GM12878 (cell line): Measurements from ENCODE around the gene MAD1L1. TPM values are rescaled to one million over a fixed set of nuclear protein-coding genes. Genes with fewer than 3 reads are reported as not detected.

Experiments
- ATAC-seq: fragments of 200-7000 bp; cut with Tn5 transposase; 3 replicates; pipeline ENCODE4 v1.9.1; 2020; ENCODE audit warnings: mild to moderate bottlenecking, moderate library complexity
- BruUV-seq: library from RNA; stranded (reverse); fragments of 400-500 nt; replicated peaks from 2 replicates; lab custom pipeline; 2021; lab: Mats Ljungman, UMichigan
- CTCF ChIA-PET: fragments of 300-600 bp; sonication (Branson Sonifier 250); formaldehyde crosslinking; extraction: SDS; loops from one replicate; lab custom pipeline; 2021; ENCODE audit warnings: inconsistent platforms; lab: Yijun Ruan, JAX
- POLR2A ChIA-PET: fragments of 350-600 bp; formaldehyde crosslinking; extraction: SDS; loops from one replicate; lab custom pipeline; 2021; ENCODE audit warnings: inconsistent platforms; lab: Charles Lee
- RAD21 ChIA-PET: fragments of 300-600 bp; sonication (Branson Sonifier 250); formaldehyde crosslinking; loops from one replicate; lab custom pipeline; 2023; ENCODE audit warnings: antibody characterized with exemption; ENCODE audit not compliant: unreplicated experiment; lab: Charles Lee
- SMC1A ChIA-PET: fragments of 300-600 bp; sonication (Branson Sonifier 250); formaldehyde crosslinking; loops from one replicate; lab custom pipeline; 2023; ENCODE audit not compliant: unreplicated experiment, uncharacterized antibody; lab: Charles Lee
- DNase-seq: peaks from one replicate; pipeline ENCODE4 v3.0.0-alpha.2; 2011; ENCODE audit warnings: low read depth, low spot score
- FAIRE-seq: peaks from 3 replicates; lab custom pipeline; 2011; peaks lifted over from hg19 to GRCh38; lab: Jason Lieb, UNC
- H2AFZ ChIP-seq: 2 replicates; pipeline ENCODE4 v1.6.0; 2011; ENCODE audit warnings: low read depth, low read length, control low read depth; ENCODE audit not compliant: control insufficient read depth
- H3K27ac ChIP-seq: 2 replicates; pipeline ENCODE4 v1.5.1; 2011; ENCODE audit warnings: control low read depth; ENCODE audit not compliant: control insufficient read depth, insufficient read depth
- H3K27me3 ChIP-seq, 2 experiments: replicated peaks in 1 of 2; 2 replicates each; pipeline versions ENCODE4 v1.6.0 to v1.6.1; 2011; ENCODE audit warnings: low read length in 1 of 2; ENCODE audit not compliant: control insufficient read depth in 2 of 2, insufficient read depth in 2 of 2
- H3K36me3 ChIP-seq, 2 experiments: 2 replicates each; pipeline ENCODE4 v1.5.1; 2011; ENCODE audit warnings: low read length in 1 of 2; ENCODE audit not compliant: control insufficient read depth in 2 of 2, insufficient read depth in 2 of 2
- H3K4me1 ChIP-seq: 2 replicates; pipeline ENCODE4 v1.6.1; 2011; ENCODE audit warnings: mild to moderate bottlenecking, low read length, moderate library complexity, mixed read lengths; ENCODE audit not compliant: control insufficient read depth, insufficient read depth
- H3K4me2 ChIP-seq: 2 replicates; pipeline ENCODE4 v1.6.0; 2011; ENCODE audit warnings: control low read depth; ENCODE audit not compliant: control insufficient read depth, insufficient read depth
- H3K4me3 ChIP-seq: fragments of 200-600 bp; sonication (generic); 2 replicates; pipeline ENCODE4 v1.5.1; 2016
- H3K79me2 ChIP-seq: 2 replicates; pipeline ENCODE4 v1.6.0; 2011; ENCODE audit warnings: low read length; ENCODE audit not compliant: control insufficient read depth, insufficient read depth
- H3K9ac ChIP-seq: 2 replicates; pipeline ENCODE4 v1.8.0; 2011; ENCODE audit warnings: low read length, control low read depth, mixed read lengths; ENCODE audit not compliant: control insufficient read depth, insufficient read depth
- H3K9me3 ChIP-seq: replicated peaks from 3 replicates; pipeline ENCODE4 v1.5.1; 2011; ENCODE audit warnings: mild to moderate bottlenecking, low read length; ENCODE audit not compliant: control insufficient read depth, insufficient read depth
- H4K20me1 ChIP-seq: 2 replicates; pipeline ENCODE4 v1.6.0; 2011; ENCODE audit not compliant: control insufficient read depth, insufficient read depth
- CUX1 ChIP-seq: IDR thresholded peaks from 2 replicates; pipeline ENCODE4 v1.6.1; 2012; ENCODE audit warnings: improper control_type of control experiment, low read depth, low read length; ENCODE audit not compliant: insufficient replicate concordance
- IKZF1 ChIP-seq: fragments of 450-650 bp; conservative IDR thresholded peaks from 2 replicates; pipeline ENCODE4 v1.6.1; 2017; ENCODE audit warnings: antibody characterized with exemption, mild to moderate bottlenecking
- NFYB ChIP-seq: IDR thresholded peaks from 2 replicates; pipeline ENCODE4 v1.6.1; 2011; ENCODE audit warnings: low read depth, mild to moderate bottlenecking, low read length, improper control_type of control experiment, moderate library complexity; ENCODE audit not compliant: insufficient read depth
- PRDM15 ChIP-seq: fragments of 450-650 bp; formaldehyde crosslinking; IDR thresholded peaks from 2 replicates; pipeline ENCODE4 v1.4.0; 2020; ENCODE audit warnings: mild to moderate bottlenecking, moderate library complexity
- RUNX3 ChIP-seq: IDR thresholded peaks from 2 replicates; pipeline ENCODE4 v1.6.1; 2012; ENCODE audit warnings: low read length, inconsistent platforms
- SMC3 ChIP-seq: IDR thresholded peaks from 2 replicates; pipeline ENCODE4 v1.6.1; 2011; ENCODE audit warnings: low read length, improper control_type of control experiment, borderline replicate concordance
- ZBTB4 ChIP-seq: fragments of 450-650 bp; formaldehyde crosslinking; IDR thresholded peaks from 2 replicates; pipeline ENCODE4 v1.4.0; 2022; ENCODE audit warnings: mild to moderate bottlenecking, moderate library complexity
- WGBS: methylation state at CpG from one replicate; pipeline ENCODE4 v1.1.6; 2016; ENCODE audit warnings: low lambda C conversion rate; ENCODE audit not compliant: insufficient replicate concordance, insufficient coverage; ENCODE audit errors: missing lambda C conversion rate; 5-methylcytosine and 5-hydroxymethylcytosine counted together
- in situ Hi-C: fragments of 300-500 bp; cut with MboI; formaldehyde crosslinking; loops from 9 replicates; pipeline ENCODE4 v1.14.3; 2018; ENCODE audit warnings: mixed read lengths
- intact Hi-C: fragments of 100-400 bp; cut with micrococcal nuclease; formaldehyde crosslinking; loops from one replicate; pipeline ENCODE4 v1.14.2; 2022; ENCODE audit not compliant: unreplicated experiment
- polyA plus RNA-seq, 11 experiments: library from polyadenylated mRNA; depleted of rRNA in 4 of 11; unstranded in 6 of 11; stranded (reverse) in 5 of 11; fragments of >200 nt; fragmentation: Nextera tagmentation in 4 of 11; fragmentation: Illumina TruSeq in 1 of 11; extraction: Ambion mirVana in 4 of 11; extraction: Trizol in 1 of 11; gene quantifications; 1 replicate in 1 of 11; 2 replicates in 10 of 11; pipeline versions ENCODE4 v1.2.1 to v1.2.3, GENCODE V29; 2011 to 2016; ENCODE audit warnings: inconsistent platforms in 2 of 11, missing spikeins in 2 of 11, low read depth in 1 of 11
- total RNA-seq, 4 experiments: library from RNA; depleted of rRNA in 3 of 4; stranded (reverse); fragments of >200 nt in 3 of 4; fragmentation: Illumina TruSeq in 1 of 4; extraction: Trizol in 1 of 4; gene quantifications; 2 replicates each; pipeline versions ENCODE4 v1.2.1 to v1.2.3, GENCODE V29; 2013 to 2021

MAD1L1 gene
- total and polyA plus RNA-seq, 10 of the 15 experiments (the other 5 are each of a cell fraction or from before 2014, with no cell fraction given) = 2.2 to 76.8 (median 38.3) TPM

- H3K9ac ChIP-seq = no peak overlapping the region
- WGBS = 95% methylated on average over 37 of the region's 37 CpGs
- H3K9me3 ChIP-seq = no peaks in the 10 kb centered on the region; the same call in 2 of the 3 replicates
- CTCF ChIA-PET = interaction anchor here (1.0 kb wide), 1 partner anchor 14 kb away, joined by 4 read pairs; no protein-coding TSS in a partner anchor
- H3K4me3 ChIP-seq = no peak overlapping the region
- no peak for FAIRE-seq
- H3K79me2 ChIP-seq = no peaks in the 10 kb centered on the region
- no peak overlapping the region for H2AFZ ChIP-seq
- DNase-seq = no peak
- RAD21 ChIA-PET = interaction anchor here (1.1 to 5.7 kb wide), 3 partner anchors 12 to 69 kb away, joined by 3 to 57 read pairs (median 4); no protein-coding TSS in a partner anchor
- intact Hi-C loops (loop anchor here (1.0 to 5.0 kb wide), 2 partner anchors 12 to 66 kb away; no protein-coding TSS in a partner anchor), in situ Hi-C loops (no loop called here)
- H3K4me2 ChIP-seq = no peak overlapping the region
- H3K27me3 ChIP-seq = no peaks in the 10 kb centered on the region
- POLR2A ChIA-PET = interaction anchor here (4.9 kb wide), 1 partner anchor 13 kb away, joined by 25 read pairs; no protein-coding TSS in a partner anchor
- TSS peak; percentile 88 for BruUV-seq
- ATAC-seq = no peak
- peaks cover 22% of the 10 kb centered on the region for H3K4me1 ChIP-seq
- peak overlapping the region; percentile 47 for H3K27ac ChIP-seq
- SMC1A ChIA-PET = interaction anchor here (1.2 to 5.2 kb wide), 2 partner anchors 8 to 13 kb away, joined by 3 to 56 read pairs; no protein-coding TSS in a partner anchor
- no peaks in the 10 kb centered on the region for H4K20me1 ChIP-seq
- H3K36me3 ChIP-seq = peaks cover 0 to 6% of the 10 kb centered on the region in 2 experiments; a peak in 3 of 4 replicates
- TF ChIP-seq RUNX3 (no peak), NFYB (no peak), SMC3 (no peak), ZBTB4 (CRISPR knock-in tag) (0 out of 2 replicates have a peak, but pooled peaks have one; percentile 26), CUX1 (no peak), PRDM15 (CRISPR knock-in tag) (0 out of 2 replicates have a peak, but pooled peaks have one; percentile 44), IKZF1 (peak; percentile 25)
Observed at GRCh38 chr7:2168615-2169311, 64.0 kb downstream of the MAD1L1 start.
